Astrocyte of the cerebellum (primary cell): ENCODE measurements around the gene DACT1.

Experiments used
- DNase-seq: peaks from one replicate; pipeline ENCODE4 v3.0.0-alpha.2; 2011; ENCODE audit warnings: low read depth
- H3K4me3 ChIP-seq: 2 replicates; pipeline ENCODE4 v1.5.1; 2011; ENCODE audit warnings: mild to moderate bottlenecking, low read depth, low read length, moderate library complexity
- CTCF ChIP-seq: IDR thresholded peaks from 2 replicates; pipeline ENCODE4 v1.5.1; 2012; ENCODE audit warnings: low read length, low read depth, moderate library complexity, mild to moderate bottlenecking; ENCODE audit errors: missing control alignments
- in situ Hi-C: cut with HindIII; loops from 2 replicates; pipeline ENCODE4 v1.10.0; 2017; ENCODE audit warnings: low sequenced_read_pairs

DACT1 gene

DNA sequence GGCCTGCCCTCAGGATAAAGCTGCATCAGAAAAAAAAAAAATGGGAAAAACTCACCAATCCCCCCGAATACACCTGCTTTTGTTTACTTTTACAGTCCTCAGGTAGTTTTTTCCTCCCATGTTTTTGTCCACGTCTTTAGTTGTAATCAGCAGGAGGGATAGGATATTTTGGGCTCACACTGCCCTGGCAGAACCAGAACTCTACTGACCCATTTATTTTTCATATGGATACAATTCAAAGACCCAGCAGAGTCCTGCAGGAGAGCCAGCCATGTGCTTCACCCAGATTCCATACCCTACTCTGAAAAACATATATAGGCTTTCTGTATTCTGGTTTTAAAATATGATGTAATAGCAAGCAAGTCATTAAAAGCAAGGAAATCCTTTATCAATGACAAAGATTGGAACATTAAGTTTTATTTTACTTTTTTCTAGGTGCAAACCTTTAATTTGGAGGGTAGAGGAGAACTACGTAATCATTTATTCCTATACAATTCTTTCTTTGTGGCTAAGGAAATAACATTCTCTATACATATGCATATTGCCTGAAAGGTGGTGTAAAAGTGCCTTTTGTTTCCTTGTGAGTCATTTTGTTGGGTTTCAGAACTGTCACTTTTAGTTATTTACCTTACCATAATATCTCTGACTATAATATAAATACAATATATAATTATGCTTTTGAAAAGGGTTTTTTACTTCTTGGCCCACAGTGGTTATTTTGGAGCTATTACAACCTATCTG is 19.1 kb downstream of the DACT1 start:
- in situ Hi-C loops = no loop called here
- H3K4me3 ChIP-seq = no peak overlapping the region
- TF ChIP-seq CTCF = no peak
- DNase-seq = no peak

GRCh38 chr14:58659061-58659460 is 21.3 kb downstream of the DACT1 start:
- TF ChIP-seq CTCF = no peak
- DNase-seq = no peak
- in situ Hi-C loops = no loop called here
- H3K4me3 ChIP-seq = no peak overlapping the region

DNA sequence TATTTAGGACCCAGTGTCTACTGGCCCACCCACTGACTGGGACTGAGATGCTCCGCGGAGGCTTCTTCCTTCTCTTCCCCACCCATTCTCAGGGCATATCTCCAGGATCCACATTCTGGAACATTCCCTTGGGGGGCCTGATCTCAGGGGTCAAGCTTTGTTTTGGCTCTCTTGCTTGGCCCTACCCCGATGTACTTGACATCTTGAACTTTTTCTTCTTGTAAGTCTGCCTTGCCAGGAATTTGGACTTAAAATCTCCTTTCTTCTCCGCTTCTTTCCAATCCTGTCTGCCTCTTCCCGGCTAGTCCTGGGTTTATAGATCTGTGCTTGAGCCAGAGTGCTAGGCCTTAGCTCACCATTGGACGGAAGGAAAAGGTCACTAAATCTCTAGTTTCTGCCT is 22.1 kb downstream of the DACT1 start:
- H3K4me3 ChIP-seq = no peak overlapping the region
- no peak for TF ChIP-seq CTCF
- no peak for DNase-seq
- in situ Hi-C loops = no loop called here

- TF ChIP-seq CTCF = no peak
- in situ Hi-C loops = no loop called here
- no peak for DNase-seq
- H3K4me3 ChIP-seq = no peak overlapping the region
These were observed 22.6 kb downstream of the DACT1 start for GRCh38 chr14:58660407-58660806.

DNA sequence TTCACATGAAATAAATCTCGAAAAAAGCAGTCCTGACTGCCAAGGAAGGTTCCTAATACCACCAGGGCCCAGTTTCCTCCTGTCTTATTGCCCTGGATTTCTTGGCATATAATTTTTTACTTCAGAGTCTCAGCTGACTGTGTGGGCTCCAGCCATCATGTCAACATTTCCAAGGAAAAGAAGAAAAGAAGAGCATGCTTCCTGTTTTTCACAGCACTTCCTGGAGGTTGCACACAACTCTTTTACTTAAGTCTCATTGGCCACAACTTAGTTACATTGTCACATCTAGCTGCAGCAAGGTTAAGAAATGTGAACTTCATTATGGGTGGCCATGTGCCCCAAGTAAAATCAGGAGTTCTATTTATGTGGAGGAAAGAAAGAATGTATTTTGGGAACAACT is 24.3 kb downstream of the DACT1 start:
- no peak overlapping the region for H3K4me3 ChIP-seq
- TF ChIP-seq CTCF = no peak
- no peak for DNase-seq
- in situ Hi-C loops = no loop called here

- in situ Hi-C loops = no loop called here
- no peak for DNase-seq
- no peak for TF ChIP-seq CTCF
- no peak overlapping the region for H3K4me3 ChIP-seq
These were observed 25.0 kb downstream of the DACT1 start for GRCh38 chr14:58662759-58663158.
